Tongue (tissue), 2 donors: ENCODE data around the gene ADGRB2. TPM values are rescaled to one million over a fixed set of nuclear protein-coding genes. Genes with fewer than 3 reads are reported as not detected.

Experiments used
- DNase-seq: peaks from one replicate; pipeline ENCODE4 v3.0.0-alpha.2; 2015
- total RNA-seq: library from RNA; depleted of rRNA; stranded (reverse); fragments of >200 nt; gene quantifications from one replicate; pipeline ENCODE4 v1.2.3, GENCODE V29; 2014

ADGRB2 gene
- total RNA-seq, 1 donor from 2014 or later = 7.9 TPM

- no peak for DNase-seq
Observed at GRCh38 chr1:31749785-31750735, 14.1 kb downstream of the ADGRB2 start.

- no peak for DNase-seq
Observed at GRCh38 chr1:31748365-31748764, 15.8 kb downstream of the ADGRB2 start.

- DNase-seq = no peak
Observed at GRCh38 chr1:31747304-31747703, 16.8 kb downstream of the ADGRB2 start.

- DNase-seq = no peak
Observed at GRCh38 chr1:31746687-31747086, 17.5 kb downstream of the ADGRB2 start.

- peak; percentile 75 for DNase-seq
Observed at GRCh38 chr1:31745946-31746670, 18.0 kb downstream of the ADGRB2 start.

- DNase-seq = peak; percentile 78
Observed at GRCh38 chr1:31745096-31745945, 18.8 kb downstream of the ADGRB2 start.

- no peak for DNase-seq
Observed at GRCh38 chr1:31744165-31744888, 19.8 kb downstream of the ADGRB2 start.

- DNase-seq = no peak
Observed at GRCh38 chr1:31742462-31743212, 21.5 kb downstream of the ADGRB2 start.

GRCh38 chr1:31739346-31739745 is 24.8 kb downstream of the ADGRB2 start:
- DNase-seq = no peak

GRCh38 chr1:31736675-31737074 is 27.5 kb downstream of the ADGRB2 start:
- DNase-seq = no peak

- DNase-seq = no peak
Observed at GRCh38 chr1:31735571-31735970, 28.6 kb downstream of the ADGRB2 start.

GRCh38 chr1:31734582-31735107 is 29.5 kb downstream of the ADGRB2 start:
- no peak for DNase-seq

- DNase-seq = no peak
Observed at GRCh38 chr1:31733389-31734219, 30.5 kb downstream of the ADGRB2 start.

- no peak for DNase-seq
Observed at GRCh38 chr1:31732751-31733289, 31.3 kb downstream of the ADGRB2 start.

GRCh38 chr1:31732343-31732742 is 31.8 kb downstream of the ADGRB2 start:
- DNase-seq = no peak

- no peak for DNase-seq
Observed at GRCh38 chr1:31731049-31731565, 33.0 kb downstream of the ADGRB2 start.

GRCh38 chr1:31730336-31731048 is 33.6 kb downstream of the ADGRB2 start:
- DNase-seq = no peak

- no peak for DNase-seq
Observed at GRCh38 chr1:31727849-31728248, 36.3 kb downstream of the ADGRB2 start.
